Dedifferentiated amniotic fluid mesenchymal stem cell (primary cell): ENCODE data around the gene RAB24.
"Not testable (repeated sequence)": the region's sequence is repeated elsewhere in the genome, so short reads cannot be mapped to it uniquely, and the experiment has no call there.

Source experiments
- DNase-seq: peaks from one replicate; pipeline ENCODE4 v3.0.0-alpha.2; 2016; ENCODE audit errors: extremely low spot score

The RAB24 gene

DNA sequence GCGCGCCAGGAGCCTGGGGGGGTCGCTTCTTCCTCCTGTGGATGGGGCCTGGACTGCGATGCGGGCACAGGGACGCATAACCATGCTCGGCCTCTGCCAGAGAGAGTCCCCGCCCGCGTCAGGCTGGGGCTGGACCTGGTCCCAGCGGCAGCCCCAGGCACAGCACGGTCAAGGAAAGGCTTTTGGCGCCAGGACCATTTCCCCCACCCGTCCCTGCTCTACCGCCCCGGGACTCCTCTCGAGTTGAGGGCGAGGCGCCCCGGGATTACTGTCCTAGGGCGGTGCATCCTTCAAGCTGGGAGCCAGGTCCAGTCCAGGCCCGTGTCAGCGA is 7.8 kb upstream of the RAB24 start:
- DNase-seq, result no peak

DNA sequence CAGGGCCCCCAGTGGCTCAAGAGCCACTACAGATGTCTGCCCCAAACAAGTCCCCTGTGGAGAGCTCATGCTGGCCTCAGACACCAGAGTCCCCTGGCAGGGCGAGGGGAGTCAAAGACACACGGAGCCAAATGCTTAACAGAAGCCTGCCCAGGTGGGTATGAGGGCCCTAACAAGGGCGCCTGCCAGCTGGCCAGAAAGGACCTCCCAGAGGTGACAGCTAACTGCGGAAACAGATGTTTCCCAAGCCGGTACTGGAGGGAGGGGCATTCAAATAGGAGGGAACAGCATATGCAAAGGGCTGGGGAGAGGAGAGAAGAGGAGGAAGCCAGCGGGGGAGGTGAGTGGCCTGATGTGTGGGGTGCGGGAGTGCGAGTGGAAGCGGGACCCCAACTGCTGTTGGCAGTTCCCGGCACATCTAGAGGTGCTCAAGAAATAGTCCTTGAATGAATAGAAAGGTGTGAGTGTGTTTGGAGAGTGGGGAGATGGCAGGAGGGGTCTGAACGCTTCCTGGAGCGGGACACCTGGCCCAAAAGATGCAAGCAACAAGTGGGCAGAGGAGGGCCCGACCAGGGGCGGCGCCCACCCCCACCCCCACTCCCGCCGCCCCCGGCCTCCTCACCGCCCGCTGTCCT is 7.4 kb upstream of the RAB24 start:
- no peak for DNase-seq

DNA sequence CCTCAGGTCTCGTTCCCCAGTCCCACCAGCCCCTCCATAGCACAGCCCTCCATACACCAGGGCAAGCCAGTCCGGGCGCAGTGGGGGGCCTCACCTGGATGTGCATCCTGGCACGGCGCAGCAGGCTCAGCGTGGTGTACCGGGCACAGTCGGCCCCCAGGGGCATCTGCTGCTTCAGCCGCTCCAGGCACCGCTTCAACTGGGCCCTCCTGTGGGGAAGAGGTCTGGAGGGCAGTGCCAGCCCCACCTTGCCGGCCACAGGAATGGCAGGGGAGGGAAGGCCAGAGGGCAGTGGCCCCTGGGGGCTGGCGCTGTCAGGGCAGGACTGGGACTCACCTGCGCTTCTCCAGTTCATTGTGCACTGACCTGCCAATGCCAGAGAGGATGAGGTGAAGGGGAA is 6.8 kb upstream of the RAB24 start:
- no peak for DNase-seq

DNA sequence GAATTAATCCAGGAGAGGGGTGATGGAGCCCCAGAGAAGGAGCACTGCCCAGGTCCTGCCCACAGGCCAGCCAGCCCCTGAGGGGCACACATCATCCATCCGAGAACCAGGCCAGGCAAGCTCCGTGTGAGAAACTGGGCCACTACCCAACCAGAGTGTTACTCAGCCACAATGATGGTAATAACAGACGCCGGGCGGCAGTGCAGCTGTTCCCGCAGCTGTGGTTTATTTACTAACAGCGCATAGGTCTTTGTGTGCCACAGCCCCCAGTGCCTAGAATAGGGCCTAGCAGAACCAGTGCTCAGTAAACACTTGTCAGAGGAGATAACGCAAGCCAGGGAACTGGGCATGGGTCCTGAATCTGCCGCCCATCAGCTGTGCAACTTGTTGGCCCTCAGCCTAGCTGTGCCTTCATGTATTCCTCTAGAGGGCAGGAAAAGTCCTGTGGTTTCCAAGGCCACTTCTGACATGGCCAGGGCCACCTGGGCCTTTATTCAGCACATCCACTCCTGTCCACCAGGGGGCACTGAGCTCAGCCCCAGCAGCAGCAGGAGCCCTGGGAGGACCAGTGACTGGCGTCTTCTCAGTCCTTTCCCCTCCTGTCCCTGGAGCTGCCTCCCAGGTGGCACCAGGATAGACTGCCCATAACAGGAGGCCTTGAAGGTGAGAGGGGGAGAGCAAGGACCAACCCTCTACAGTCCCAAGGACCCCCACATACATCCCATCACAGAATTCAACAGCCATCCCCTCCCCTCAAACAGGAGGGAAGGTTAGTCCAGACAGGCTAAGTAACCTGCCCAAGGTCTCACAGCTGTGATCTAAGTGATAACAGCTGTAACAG is 6.1 kb upstream of the RAB24 start:
- DNase-seq, result no peak

DNA sequence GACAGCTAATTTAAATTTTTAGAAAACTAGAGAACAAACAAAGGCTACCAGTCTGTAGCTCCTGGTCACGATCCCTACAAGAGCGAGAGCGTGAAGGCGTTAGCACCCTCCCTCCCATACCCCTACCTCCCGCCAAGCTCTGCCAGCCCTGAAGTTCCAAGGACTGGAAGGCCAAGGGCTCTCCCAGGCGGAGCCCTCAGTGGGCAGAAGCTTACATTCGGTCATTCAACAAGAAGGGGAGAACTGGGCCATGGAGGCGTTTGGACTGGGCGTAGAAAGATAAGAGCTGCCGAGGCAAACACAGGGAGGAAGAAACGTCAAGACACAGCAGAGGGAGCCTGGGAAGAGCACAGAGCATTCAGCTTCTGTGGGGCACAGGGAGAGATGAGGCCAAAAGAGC is 5.2 kb upstream of the RAB24 start:
- DNase-seq, result no peak

DNA sequence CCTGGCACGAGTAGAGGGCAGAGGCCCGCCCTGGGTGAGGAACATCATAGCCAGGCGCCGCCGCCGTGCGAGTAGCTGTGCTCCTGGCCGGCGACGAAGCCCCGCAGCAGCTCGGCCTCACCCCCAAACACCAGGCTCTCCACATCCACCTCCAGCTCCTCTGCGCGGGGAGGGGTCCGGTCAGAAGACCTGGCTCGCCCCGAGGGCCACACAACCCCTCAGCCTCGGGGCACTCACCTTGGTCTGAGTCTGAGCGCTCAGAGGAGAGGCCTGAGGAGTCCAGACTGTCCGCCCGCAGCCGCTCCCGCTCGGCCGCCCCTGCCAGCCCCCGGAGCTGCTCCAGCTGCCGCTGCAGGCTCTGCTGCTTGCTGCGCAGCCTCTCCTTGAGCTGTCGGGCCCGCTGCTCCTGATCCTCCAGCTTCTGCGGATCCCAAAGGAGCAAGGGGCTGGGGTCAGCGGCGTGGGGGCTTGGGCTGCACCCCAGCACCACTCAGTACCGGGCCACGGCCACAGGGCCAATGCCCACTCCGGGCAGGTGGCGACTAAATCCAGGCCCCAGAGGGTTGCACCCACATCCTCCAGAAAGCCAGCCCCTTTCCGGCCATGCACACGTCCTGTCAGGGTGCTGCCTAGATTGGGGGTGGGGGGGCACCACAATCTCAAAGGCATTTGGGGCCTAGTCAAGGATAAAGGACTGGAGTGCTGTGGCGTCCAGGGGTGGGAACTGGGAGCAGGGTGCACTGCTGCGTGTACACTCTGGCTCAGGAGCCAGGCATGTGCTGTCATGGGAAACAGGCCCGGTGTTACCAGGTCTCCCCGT is 4.2 kb upstream of the RAB24 start:
- DNase-seq, result no peak

DNA sequence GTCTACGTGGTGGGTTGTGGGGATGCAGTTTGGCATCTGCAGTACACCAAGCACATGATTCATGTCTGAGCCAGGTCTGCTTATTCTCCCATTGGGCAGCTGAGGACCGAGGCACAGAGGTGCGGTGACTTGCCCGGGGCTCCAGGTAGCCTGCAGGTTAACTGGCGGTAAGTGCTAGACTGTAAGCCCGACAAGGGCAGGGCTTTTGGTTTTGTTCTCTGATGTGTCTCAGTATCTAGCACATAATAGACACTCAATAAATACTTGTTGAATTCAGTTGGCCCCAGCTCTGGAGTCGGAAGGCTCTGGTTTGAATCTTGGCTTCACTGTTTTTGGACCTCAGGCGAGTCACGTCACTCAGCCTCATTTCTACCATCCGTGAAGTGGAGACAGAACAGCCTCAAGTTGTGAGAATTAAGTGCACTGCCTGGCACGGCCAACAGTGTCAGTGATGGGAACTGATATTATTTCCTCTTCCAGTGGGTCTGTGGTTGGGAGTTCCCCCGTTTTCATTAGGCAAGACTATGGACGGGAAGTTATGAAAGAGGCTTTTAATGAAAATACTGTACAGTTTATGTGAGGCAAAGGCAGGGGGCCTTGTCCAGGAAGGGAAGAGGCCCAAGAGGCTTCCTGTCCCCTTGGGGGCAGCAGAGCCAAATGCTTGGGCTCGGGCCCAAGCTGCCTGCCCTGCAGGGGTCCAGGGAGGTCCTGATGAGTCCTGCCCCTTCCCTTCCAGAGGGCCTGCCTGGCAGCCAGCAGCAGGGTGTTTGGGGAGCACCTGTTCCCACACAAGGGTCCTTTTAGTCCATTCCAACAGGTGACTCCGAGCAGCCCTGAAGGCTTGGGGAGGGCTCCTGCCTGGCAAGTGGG is 3.4 kb upstream of the RAB24 start:
- no peak for DNase-seq

DNA sequence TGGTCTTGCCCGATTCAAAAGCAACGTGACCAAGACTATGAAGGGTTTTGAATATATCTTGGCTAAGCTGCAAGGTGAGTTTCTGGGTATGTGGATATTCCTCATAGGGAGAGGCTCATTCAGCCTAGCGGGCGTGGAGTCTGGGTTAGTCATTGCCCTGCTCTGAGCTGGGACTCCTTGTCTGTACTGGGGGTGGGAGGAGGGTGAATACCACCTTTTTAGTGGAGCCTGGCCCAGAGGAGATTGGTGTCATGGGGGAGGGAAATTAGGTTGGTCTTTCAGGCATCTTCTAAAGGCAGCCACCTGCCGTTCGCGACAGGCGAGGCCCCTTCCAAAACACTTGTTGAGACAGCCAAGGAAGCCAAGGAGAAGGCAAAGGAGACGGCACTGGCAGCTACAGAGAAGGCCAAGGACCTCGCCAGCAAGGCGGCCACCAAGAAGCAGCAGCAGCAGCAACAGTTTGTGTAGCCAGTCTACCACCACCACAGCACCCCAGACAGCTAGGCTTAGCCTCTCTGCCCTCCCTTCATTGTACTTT is 2.7 kb upstream of the RAB24 start:
- not testable (repeated sequence) for DNase-seq

DNA sequence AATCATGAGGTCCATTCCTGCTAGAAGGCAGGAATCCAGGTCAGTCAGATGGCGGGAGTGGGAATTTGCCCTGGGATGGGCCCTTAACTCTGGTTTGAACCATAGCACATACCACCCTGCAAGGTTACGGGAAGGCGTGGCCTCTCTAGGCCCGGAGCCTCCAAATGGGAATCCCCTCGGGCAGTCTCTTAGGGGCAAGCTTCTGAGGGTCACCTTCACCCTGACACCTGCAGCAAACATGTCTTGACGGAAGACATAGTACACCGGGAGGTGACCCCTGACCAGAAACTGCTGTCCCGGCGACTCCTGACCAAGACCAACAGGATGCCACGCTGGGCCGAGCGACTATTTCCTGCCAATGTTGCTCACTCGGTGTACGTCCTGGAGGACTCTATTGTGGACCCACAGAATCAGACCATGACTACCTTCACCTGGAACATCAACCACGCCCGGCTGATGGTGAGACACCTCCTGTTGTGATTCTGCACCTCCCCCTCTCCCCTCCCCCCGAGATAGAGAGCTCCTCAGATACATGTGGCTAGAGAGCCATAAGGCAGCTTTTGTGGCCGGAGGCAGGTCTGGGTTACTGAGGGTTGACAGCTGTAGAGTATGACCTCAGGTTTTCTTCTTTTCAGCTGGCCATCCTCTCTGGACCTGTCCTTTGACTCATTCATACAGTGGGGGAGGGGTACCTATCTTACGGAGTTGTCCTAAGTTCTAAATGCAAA is 1.0 kb upstream of the RAB24 start:
- no peak for DNase-seq

DNA sequence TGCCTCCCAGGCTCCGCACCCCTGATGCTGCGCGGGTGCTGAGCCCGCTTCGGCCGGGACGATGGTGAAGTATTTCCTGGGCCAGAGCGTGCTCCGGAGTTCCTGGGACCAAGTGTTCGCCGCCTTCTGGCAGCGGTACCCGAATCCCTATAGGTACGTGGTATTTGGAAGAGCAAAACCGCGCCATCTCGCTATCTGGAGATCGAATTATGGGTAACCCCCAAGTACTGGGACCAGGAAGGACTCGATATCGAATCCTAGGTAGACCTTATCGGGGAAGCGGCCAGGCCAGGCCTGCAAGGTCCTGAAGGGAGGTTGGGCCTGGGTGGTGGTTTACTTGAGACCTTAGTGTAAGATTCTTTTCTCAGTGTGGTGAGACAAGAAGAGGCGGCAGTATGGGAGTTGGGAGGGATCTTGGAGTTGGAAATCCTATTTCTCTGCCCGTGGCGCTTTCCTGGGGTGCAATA is 439 bp upstream of the RAB24 start:
- no peak for DNase-seq

DNA sequence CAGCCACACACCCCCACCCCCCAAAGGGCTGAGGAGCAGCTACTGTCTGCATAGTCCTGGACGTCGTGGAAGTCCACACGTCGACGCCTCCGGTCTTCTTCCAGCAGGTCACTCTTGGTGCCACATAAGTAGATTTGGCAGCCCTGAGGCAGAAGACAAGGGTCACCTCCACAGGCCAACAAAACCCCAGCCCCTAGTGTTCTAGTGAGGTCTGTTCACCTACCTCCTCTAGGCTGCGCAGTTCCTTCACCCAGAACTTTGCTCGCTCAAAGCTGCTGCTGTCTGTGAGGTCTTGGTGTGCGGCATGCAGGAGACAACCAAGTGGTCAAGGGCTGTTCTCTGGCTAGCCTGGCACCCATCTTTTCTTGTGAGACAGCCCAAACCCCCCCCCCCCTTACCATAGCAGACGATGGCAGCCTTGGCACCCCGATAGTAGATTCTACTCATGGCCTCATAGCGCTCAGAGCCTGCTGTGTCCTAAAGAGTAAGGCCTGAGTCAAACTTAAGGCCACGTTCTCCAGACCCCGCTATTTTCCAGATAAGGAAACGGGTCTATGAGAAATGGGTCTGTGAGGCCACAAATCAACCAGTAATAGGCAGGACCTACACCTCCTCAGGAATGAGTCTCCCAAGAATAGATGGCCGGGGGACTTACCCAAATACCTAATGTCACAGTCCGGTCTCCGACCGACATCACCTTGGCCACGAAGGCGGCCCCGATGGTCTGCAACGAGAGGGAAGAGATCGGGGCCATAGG is 987 bp downstream of the RAB24 start:
- DNase-seq, result no peak

DNA sequence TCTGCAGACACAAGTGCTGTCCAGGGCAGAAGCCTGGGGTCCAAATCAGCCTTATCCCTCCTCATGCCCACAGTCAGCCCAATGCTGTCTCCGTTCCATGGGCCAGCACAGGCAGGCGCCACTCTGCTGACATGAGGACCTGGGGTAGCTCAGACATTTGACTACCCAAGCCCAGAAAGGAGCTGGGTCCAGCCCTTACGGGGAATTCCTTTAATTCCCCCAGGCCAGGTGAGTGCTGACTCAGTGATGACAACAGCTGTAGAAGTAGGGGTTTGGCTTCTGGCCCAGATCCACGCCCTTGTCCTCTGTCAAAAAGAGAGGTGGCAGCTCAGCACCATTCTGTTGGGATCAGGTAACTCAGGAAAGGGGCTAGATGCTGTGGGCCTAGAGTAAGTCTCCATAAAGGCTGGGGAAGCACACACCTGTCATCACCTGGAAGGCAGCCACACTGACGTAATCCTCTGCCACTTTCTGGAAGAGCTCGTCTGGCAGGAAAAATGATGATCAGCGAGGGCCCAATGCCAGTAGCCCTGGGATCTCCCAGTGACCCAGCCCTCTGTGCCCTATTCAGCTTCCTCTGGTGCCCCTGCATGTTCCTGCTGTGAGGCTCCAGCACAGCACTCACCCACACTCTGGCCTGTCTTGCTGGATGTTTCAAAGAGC is 1.9 kb downstream of the RAB24 start:
- DNase-seq, result no peak

DNA sequence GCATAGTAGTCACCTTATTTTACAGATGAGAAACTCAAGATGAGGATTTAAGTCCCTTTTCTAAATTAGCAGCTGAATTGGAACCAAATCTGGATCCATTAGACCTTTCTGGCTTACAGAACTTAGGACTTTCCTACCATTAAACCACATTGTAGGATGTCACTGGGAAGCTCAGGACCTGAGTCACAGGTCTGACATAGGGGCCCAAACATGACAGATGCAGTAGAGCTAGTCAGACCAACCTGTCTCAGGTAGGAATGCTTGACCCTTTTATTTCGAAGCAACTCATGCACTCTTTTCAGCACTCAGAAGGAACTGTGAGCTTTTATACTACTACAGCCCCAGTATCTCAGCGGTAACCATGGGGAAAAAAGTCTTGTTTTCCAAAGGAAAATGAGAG is 2.6 kb downstream of the RAB24 start:
- DNase-seq, result no peak

DNA sequence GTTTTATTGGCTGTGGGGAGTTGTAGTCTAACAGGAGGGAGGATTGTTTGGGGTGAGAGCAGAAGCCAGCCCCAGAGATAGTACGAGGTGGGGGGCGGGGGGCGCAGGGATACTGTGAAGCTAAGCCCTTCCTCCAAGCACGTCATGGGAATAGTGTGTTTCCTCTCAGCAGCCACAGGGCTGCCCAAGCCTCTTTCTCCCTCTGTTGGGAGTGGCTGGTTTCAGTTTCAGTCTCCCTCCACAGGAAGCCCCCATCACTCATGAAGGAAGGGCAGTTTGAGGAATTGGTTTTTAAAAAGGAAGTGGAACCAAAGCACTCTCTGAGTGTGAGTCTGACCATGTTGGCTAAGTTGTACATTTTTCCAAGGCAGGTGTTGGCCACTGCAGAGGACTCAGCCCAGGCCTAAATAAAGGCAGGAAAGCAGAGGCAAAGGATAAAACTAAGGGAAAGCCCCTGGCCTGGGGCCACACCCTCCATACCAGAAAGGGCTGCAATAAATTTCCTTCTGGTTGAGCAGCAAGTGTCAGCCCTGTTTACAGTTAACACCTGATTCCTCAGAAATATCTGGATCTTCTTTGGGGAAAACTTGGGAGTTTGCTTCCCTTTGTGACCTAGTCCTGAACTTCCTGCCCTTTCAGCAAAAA is 3.2 kb downstream of the RAB24 start:
- peak; percentile 61 for DNase-seq

DNA sequence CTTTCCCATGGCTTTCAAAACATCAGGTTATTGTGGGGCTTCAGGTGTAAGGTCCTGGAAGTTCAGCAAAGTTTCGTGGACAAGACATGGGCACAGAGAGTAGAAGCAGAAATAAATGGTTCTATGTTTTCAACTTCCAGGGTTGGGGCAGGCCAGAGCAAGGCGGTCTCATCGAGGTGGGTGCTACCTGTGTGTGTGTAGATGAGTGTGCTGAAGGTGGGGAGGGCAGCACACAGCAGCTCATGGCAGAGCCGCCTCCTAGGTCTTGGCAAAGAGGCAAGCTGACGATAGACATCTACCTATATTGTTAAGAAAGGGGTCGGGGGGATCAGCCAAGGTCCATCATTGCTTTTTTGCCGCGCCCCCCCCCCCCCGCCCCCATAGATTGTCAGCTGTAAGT is 3.8 kb downstream of the RAB24 start:
- no peak for DNase-seq

DNA sequence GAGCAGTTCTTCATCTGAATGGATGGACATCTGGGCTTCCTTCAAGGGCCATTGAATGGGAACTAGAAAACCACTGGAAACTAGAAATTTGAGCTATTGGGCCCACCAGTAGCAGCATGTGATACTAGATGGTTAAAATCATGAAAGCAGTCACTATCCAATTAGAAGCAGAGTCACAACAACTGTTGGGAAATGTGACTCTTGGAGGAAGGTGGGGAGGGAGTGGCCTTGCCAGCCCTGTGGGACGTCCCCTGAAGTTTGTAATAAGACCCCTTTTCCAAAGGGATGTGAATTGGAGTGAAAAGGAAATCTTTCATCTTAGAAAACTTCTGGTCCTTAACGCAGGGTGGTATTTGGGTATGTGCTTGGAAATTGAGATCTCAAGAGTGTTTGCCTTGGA is 5.6 kb downstream of the RAB24 start:
- DNase-seq, result no peak

DNA sequence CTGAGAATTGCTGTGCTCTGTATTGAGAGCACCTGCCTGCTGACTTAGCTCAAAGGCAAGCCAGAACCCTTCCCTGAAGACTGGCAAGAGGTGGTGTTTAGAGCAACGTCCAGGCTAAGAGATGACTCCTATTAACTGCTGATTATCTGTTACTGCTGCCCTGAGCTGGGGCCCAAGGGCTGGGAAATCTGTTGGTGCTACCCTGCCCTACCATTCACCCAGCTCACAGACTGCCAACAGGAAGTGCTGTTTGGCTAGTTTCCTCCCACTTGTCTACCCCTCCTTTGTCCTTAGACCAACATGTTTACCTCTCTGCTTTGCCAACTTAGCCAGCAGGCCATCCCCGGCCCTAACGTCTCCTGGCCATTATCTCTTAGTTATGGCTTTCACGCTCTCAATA is 6.9 kb downstream of the RAB24 start:
- DNase-seq, result no peak

DNA sequence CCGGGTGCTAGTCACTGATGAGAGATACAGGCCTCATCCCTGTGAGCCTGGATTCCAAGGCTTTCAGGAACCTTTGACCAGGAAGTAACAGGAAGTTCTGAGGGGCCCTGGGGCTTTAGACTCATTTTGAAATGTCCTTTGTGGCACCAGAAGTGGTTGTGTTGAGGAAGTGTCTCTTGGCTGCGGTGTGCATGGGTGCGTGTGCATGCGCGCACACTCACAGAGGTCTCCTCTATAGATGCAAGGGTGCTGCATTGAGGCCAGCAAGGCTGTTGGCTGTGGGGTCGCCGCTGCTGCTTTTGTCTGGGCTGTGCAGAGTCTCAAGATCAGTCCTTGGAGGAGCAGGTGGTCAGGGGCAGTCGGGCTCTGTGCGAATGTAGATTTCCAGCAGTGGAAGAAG is 7.6 kb downstream of the RAB24 start:
- no peak for DNase-seq

DNA sequence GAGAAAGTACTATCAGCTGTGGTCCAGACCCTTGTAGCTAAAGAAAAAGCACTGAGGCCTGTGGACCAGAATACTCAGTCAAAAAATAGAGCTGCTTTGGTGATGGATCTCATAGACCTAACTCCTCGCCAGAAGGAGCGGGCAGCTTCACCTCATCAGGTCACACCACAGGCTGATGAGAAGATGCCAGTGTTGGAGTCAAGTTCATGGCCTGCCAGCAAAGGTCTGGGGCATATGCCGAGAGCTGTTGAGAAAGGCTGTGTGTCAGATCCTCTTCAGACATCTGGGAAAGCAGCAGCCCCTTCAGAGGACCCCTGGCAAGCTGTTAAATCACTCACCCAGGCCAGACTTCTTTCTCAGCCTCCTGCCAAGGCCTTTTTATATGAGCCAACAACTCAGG is 8.9 kb downstream of the RAB24 start:
- no peak for DNase-seq
